HepG2 (cell line): Measurements from ENCODE around the gene SEMA3C. TPM values are rescaled to one million over a fixed set of nuclear protein-coding genes. Genes with fewer than 3 reads are reported as not detected.

Experiments
- ATAC-seq: fragments of 200-7000 bp; cut with Tn5 transposase; 3 replicates; pipeline ENCODE4 v1.9.1; 2020; ENCODE audit warnings: mild to moderate bottlenecking, moderate library complexity
- BruUV-seq: library from RNA; stranded (reverse); fragments of 400-500 nt; replicated peaks from 2 replicates; lab custom pipeline; 2021; lab: Mats Ljungman, UMichigan
- CTCF ChIA-PET: fragments of 300-600 bp; formaldehyde crosslinking; extraction: SDS; loops from one replicate; lab custom pipeline; 2021; ENCODE audit warnings: low total read pairs, inconsistent platforms, low intra/inter-chr PET ratio; lab: Yijun Ruan, JAX
- POLR2A ChIA-PET: fragments of 350-600 bp; sonication (Branson Sonifier 250); formaldehyde crosslinking; loops from one replicate; lab custom pipeline; 2020; ENCODE audit warnings: antibody characterized with exemption, inconsistent platforms; lab: Yijun Ruan, JAX
- DNase-seq: peaks from one replicate; pipeline ENCODE4 v3.0.0-alpha.2; 2015; ENCODE audit warnings: low spot score
- FAIRE-seq: peaks from 3 replicates; lab custom pipeline; 2011; peaks lifted over from hg19 to GRCh38; lab: Jason Lieb, UNC
- H2AFZ ChIP-seq: one replicate; pipeline ENCODE4 v1.6.1; 2011; ENCODE audit warnings: low read length, inconsistent platforms
- H3K27ac ChIP-seq: fragments of 300-600 bp; 3 replicates; pipeline ENCODE4 v1.8.0; 2011; ENCODE audit warnings: mixed run types, mild to moderate bottlenecking, mixed read lengths, low read length, inconsistent platforms; ENCODE audit not compliant: insufficient read depth; ENCODE audit errors: extremely low read length
- H3K27me3 ChIP-seq, 2 experiments: fragments of 200-600 bp in 1 of 2; 2 replicates in 1 of 2; 3 replicates in 1 of 2; pipeline versions ENCODE4 v1.6.0 to v1.8.0; 2011; ENCODE audit warnings: low read length in 2 of 2, mild to moderate bottlenecking in 2 of 2, moderate library complexity in 2 of 2, inconsistent platforms in 1 of 2; ENCODE audit not compliant: insufficient read depth in 2 of 2, control insufficient read depth in 1 of 2
- H3K36me3 ChIP-seq, 2 experiments: fragments of 200-600 bp in 1 of 2; replicated peaks in 1 of 2; 2 replicates in 1 of 2; 3 replicates in 1 of 2; pipeline versions ENCODE4 v1.5.1 to v1.8.0; 2011; ENCODE audit warnings: low read length in 2 of 2, inconsistent platforms in 1 of 2; ENCODE audit not compliant: insufficient read depth in 2 of 2, control insufficient read depth in 1 of 2
- H3K4me1 ChIP-seq: 2 replicates; pipeline ENCODE4 v1.5.1; 2012; ENCODE audit warnings: low read length, inconsistent platforms; ENCODE audit not compliant: insufficient read depth
- H3K4me2 ChIP-seq: 2 replicates; pipeline ENCODE4 v1.6.0; 2011; ENCODE audit warnings: low read depth, low read length, inconsistent platforms
- H3K4me3 ChIP-seq, 3 experiments: fragments of 200-600 bp in 1 of 3; sonication (generic), shearing (Covaris generic) in 1 of 3; replicated peaks in 1 of 3; 2 replicates each; pipeline ENCODE4 v1.5.1; 2011 to 2016; ENCODE audit warnings: low read length in 3 of 3, inconsistent platforms in 2 of 3, low read depth in 2 of 3, mild to moderate bottlenecking in 2 of 3, control low read depth in 1 of 3, mixed read lengths in 1 of 3; ENCODE audit not compliant: insufficient read depth in 1 of 3
- H3K79me2 ChIP-seq: one replicate; pipeline ENCODE4 v1.6.1; 2011; ENCODE audit warnings: low read length, inconsistent platforms; ENCODE audit not compliant: insufficient read depth
- H3K9ac ChIP-seq: 2 replicates; pipeline ENCODE4 v1.6.0; 2011; ENCODE audit warnings: mild to moderate bottlenecking, low read depth, low read length, inconsistent platforms; ENCODE audit not compliant: insufficient read depth
- H3K9me3 ChIP-seq: 2 replicates; pipeline ENCODE4 v1.5.1; 2012; ENCODE audit warnings: mild to moderate bottlenecking, low read length
- H4K20me1 ChIP-seq: 2 replicates; pipeline ENCODE4 v1.6.0; 2011; ENCODE audit warnings: inconsistent platforms, mild to moderate bottlenecking, low read length, moderate library complexity; ENCODE audit not compliant: insufficient read depth
- ATF4 ChIP-seq, 2 experiments: fragments of 450-650 bp in 1 of 2; sonication (generic) in 1 of 2; formaldehyde crosslinking; IDR thresholded peaks; 2 replicates each; pipeline versions ENCODE4 v1.5.0 to v1.8.0; 2020 to 2022; ENCODE audit warnings: mild to moderate bottlenecking in 1 of 2, missing genetic modification reagents in 1 of 2
- CEBPG ChIP-seq: IDR thresholded peaks from 2 replicates; pipeline ENCODE4 v1.6.1; 2016
- HOXA5 ChIP-seq: sonication (generic); formaldehyde crosslinking; IDR thresholded peaks from 2 replicates; pipeline ENCODE4 v1.4.0; 2020; ENCODE audit warnings: missing genetic modification reagents
- ISL2 ChIP-seq: sonication (generic); formaldehyde crosslinking; IDR thresholded peaks from 2 replicates; pipeline ENCODE4 v1.5.0; 2020; ENCODE audit warnings: missing genetic modification reagents
- MAFK ChIP-seq, 2 experiments: IDR thresholded peaks in 1 of 2; conservative IDR thresholded peaks in 1 of 2; 2 replicates each; pipeline ENCODE4 v1.6.1; 2011; ENCODE audit warnings: improper control_type of control experiment in 2 of 2, low read length in 2 of 2
- PHF20 ChIP-seq: sonication (generic); formaldehyde crosslinking; IDR thresholded peaks from 2 replicates; pipeline ENCODE4 v1.5.0; 2020; ENCODE audit warnings: mild to moderate bottlenecking, missing genetic modification reagents
- TERF1 ChIP-seq: sonication (generic); formaldehyde crosslinking; IDR thresholded peaks from 2 replicates; pipeline ENCODE4 v1.8.0; 2022; ENCODE audit warnings: mild to moderate bottlenecking, missing genetic modification reagents, moderate library complexity
- ZNF121 ChIP-seq: sonication (generic); formaldehyde crosslinking; IDR thresholded peaks from 2 replicates; pipeline ENCODE4 v1.5.0; 2020; ENCODE audit warnings: mild to moderate bottlenecking, missing genetic modification reagents
- ZNF17 ChIP-seq: sonication (generic); formaldehyde crosslinking; IDR thresholded peaks from 2 replicates; pipeline ENCODE4 v1.5.0; 2020; ENCODE audit warnings: mild to moderate bottlenecking, missing genetic modification reagents
- ZNF879 ChIP-seq: sonication (generic); formaldehyde crosslinking; IDR thresholded peaks from 2 replicates; pipeline ENCODE4 v1.8.1; 2023; ENCODE audit warnings: missing genetic modification reagents
- WGBS: methylation state at CpG from one replicate; pipeline ENCODE4 v1.1.6; 2017; ENCODE audit warnings: low lambda C conversion rate; 5-methylcytosine and 5-hydroxymethylcytosine counted together
- in situ Hi-C: cut with HindIII; loops from 2 replicates; pipeline ENCODE4 v1.10.0; 2017; ENCODE audit warnings: low pct_unique_long_range_greater_than_20kb; ENCODE audit not compliant: extremely low pct_ligation_motif_present
- intact Hi-C: fragments of 100-400 bp; cut with micrococcal nuclease; formaldehyde crosslinking; loops from one replicate; pipeline ENCODE4 v1.10.0; 2022; ENCODE audit not compliant: unreplicated experiment
- polyA plus RNA-seq, 8 experiments: library from polyadenylated mRNA; depleted of rRNA in 3 of 8; stranded (reverse) in 7 of 8; unstranded in 1 of 8; fragments of >200 nt; fragmentation: Illumina TruSeq in 4 of 8; extraction: Trizol in 4 of 8; gene quantifications; 2 replicates each; pipeline versions ENCODE4 v1.2.1 to v1.2.3, GENCODE V29; 2011 to 2016; ENCODE audit warnings: low read depth in 4 of 8, missing spikeins in 1 of 8, mixed read lengths in 1 of 8; ENCODE audit not compliant: insufficient read depth in 1 of 8
- total RNA-seq, 5 experiments: library from RNA; depleted of rRNA; stranded (reverse); fragments of >200 nt; fragmentation: Illumina TruSeq; extraction: Trizol; gene quantifications; 2 replicates each; pipeline ENCODE4 v1.2.3, GENCODE V29; 2016; ENCODE audit warnings: low read depth in 1 of 5
- TF ChIP-seq, protein P1 (sequence below): sonication (generic); formaldehyde crosslinking; IDR thresholded peaks from 2 replicates; pipeline ENCODE4 v1.4.0; 2020; ENCODE audit warnings: mild to moderate bottlenecking, missing genetic modification reagents
- TF ChIP-seq, protein P2 (sequence below): conservative IDR thresholded peaks from 2 replicates; pipeline ENCODE4 v1.6.1; 2018; ENCODE audit warnings: missing genetic modification reagents

SEMA3C gene
- total and polyA plus RNA-seq, 2 of the 13 experiments (the other 11 are each of a cell fraction or from before 2014, with no cell fraction given), result 0.05 to 0.13 TPM

- Histone ChIP-seq H2AFZ (no peak overlapping the region), H3K4me3 (no peak overlapping the region), H3K36me3 (no peaks in the 10 kb centered on the region), H3K4me2 (no peak overlapping the region), H4K20me1 (no peaks in the 10 kb centered on the region), H3K79me2 (no peaks in the 10 kb centered on the region), H3K9ac (no peak overlapping the region), H3K4me1 (no peaks in the 10 kb centered on the region), H3K9me3 (no peaks in the 10 kb centered on the region), H3K27ac (no peak overlapping the region), H3K27me3 (no peaks in the 10 kb centered on the region)
- intact Hi-C loops, result no loop called here
- BruUV-seq, result no TSS peak
- in situ Hi-C loops, result no loop called here
- no peak for FAIRE-seq
- TF ChIP-seq ATF4 (CRISPR knock-in tag; IDR thresholded peaks at IDR 0.05), result no peak
- no peak for TF ChIP-seq HOXA5 (CRISPR knock-in tag)
- 54% methylated on average over 3 of the region's 3 CpGs for WGBS
- ATAC-seq, result no peak
- POLR2A ChIA-PET, result no interaction called here
- CTCF ChIA-PET, result no interaction called here
- no peak for DNase-seq
Observed at GRCh38 chr7:80830584-80831285, 88.1 kb downstream of the SEMA3C start.

DNA sequence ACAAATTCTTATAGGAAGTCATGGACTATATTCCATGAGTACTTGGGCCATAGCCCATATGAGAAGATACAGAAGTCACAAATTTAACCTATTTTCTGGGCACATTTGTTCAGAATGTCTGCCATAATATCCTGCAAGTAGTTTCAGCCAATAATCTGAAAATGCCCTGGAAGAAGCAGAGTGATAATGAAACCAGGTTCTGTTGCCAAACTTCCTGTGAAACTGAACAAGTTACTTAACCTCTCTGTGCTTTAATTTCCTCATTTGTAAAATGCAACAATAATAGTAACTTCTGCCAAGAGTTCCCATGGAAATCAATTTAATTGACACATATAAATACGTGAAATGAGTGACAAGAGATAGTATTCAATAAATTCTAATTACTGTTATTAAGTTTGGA lies 88.8 kb downstream of the SEMA3C start:
- Histone ChIP-seq H4K20me1 (no peaks in the 10 kb centered on the region), H3K27me3 (no peaks in the 10 kb centered on the region), H3K9ac (no peak overlapping the region), H3K36me3 (no peaks in the 10 kb centered on the region), H3K4me3 (no peak overlapping the region), H3K4me1 (no peaks in the 10 kb centered on the region), H2AFZ (no peak overlapping the region), H3K79me2 (no peaks in the 10 kb centered on the region), H3K27ac (no peak overlapping the region), H3K9me3 (no peaks in the 10 kb centered on the region), H3K4me2 (no peak overlapping the region)
- ATAC-seq (no peak), FAIRE-seq (no peak), DNase-seq (no peak)
- WGBS, result 0% methylated on average over 1 of the region's 1 CpG
- ChIA-PET CTCF (no interaction called here), POLR2A (no interaction called here)
- in situ Hi-C loops, result no loop called here
- intact Hi-C loops, result no loop called here
- TF ChIP-seq ZNF879 (no peak), ZNF17 (CRISPR knock-in tag) (no peak), MAFK (conservative IDR thresholded peaks at IDR 0.05 in 1 of 2, IDR thresholded peaks at IDR 0.05 in 1 of 2; ENCODE audit: low read length in 2 of 2) (no peak), ISL2 (no peak), CEBPG (no peak), TERF1 (CRISPR knock-in tag) (no peak), PHF20 (CRISPR knock-in tag) (no peak), ZNF121 (no peak)
- TF ChIP-seq, protein P1, sequence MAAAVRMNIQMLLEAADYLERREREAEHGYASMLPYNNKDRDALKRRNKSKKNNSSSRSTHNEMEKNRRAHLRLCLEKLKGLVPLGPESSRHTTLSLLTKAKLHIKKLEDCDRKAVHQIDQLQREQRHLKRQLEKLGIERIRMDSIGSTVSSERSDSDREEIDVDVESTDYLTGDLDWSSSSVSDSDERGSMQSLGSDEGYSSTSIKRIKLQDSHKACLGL (CRISPR knock-in tag), result no peak
- TF ChIP-seq, protein P2, sequence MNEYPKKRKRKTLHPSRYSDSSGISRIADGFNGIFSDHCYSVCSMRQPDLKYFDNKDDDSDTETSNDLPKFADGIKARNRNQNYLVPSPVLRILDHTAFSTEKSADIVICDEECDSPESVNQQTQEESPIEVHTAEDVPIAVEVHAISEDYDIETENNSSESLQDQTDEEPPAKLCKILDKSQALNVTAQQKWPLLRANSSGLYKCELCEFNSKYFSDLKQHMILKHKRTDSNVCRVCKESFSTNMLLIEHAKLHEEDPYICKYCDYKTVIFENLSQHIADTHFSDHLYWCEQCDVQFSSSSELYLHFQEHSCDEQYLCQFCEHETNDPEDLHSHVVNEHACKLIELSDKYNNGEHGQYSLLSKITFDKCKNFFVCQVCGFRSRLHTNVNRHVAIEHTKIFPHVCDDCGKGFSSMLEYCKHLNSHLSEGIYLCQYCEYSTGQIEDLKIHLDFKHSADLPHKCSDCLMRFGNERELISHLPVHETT (CRISPR knock-in tag), result no peak
- BruUV-seq, result no TSS peak
